CD14-positive monocyte (primary cell): ENCODE measurements around the gene RBFOX2. TPM values are rescaled to one million over a fixed set of nuclear protein-coding genes. Genes with fewer than 3 reads are reported as not detected.

Source experiments
- DNase-seq, 3 donors: peaks; one replicate each; pipeline ENCODE4 v3.0.0-alpha.2; 2011 to 2022
- H2AFZ ChIP-seq: 2 replicates; pipeline ENCODE4 v1.6.0; 2012; ENCODE audit warnings: mild to moderate bottlenecking, low read depth, low read length, inconsistent platforms; ENCODE audit not compliant: insufficient read depth, poor library complexity, severe bottlenecking
- H3K27ac ChIP-seq, 2 donors: 1 replicate in 1 of 2; 2 replicates in 1 of 2; pipeline ENCODE4 v1.5.1; 2012 to 2013; ENCODE audit warnings: low read length in 2 of 2, control low read depth in 1 of 2, inconsistent platforms in 1 of 2, low read depth in 1 of 2, mild to moderate bottlenecking in 1 of 2
- H3K27me3 ChIP-seq, 2 donors: one replicate each; pipeline versions ENCODE4 v1.6.0 to v1.6.1; 2011 to 2013; ENCODE audit warnings: low read length in 2 of 2; ENCODE audit not compliant: control insufficient read depth in 2 of 2, insufficient read depth in 2 of 2
- H3K36me3 ChIP-seq, 2 donors: replicated peaks in 1 of 2; 1 replicate in 1 of 2; 2 replicates in 1 of 2; pipeline versions ENCODE4 v1.5.1 to v1.6.1; 2012 to 2013; ENCODE audit warnings: low read length in 2 of 2, control low read depth in 1 of 2, inconsistent platforms in 1 of 2, mild to moderate bottlenecking in 1 of 2; ENCODE audit not compliant: insufficient read depth in 2 of 2, control insufficient read depth in 1 of 2
- H3K4me1 ChIP-seq, 2 donors: 1 replicate in 1 of 2; 2 replicates in 1 of 2; pipeline versions ENCODE4 v1.5.1 to v1.6.1; 2012 to 2013; ENCODE audit warnings: low read length in 2 of 2, control low read depth in 1 of 2, inconsistent platforms in 1 of 2, mild to moderate bottlenecking in 1 of 2, moderate library complexity in 1 of 2; ENCODE audit not compliant: insufficient read depth in 2 of 2, control insufficient read depth in 1 of 2
- H3K4me2 ChIP-seq: replicated peaks from 2 replicates; pipeline ENCODE3; 2012; ENCODE audit warnings: low read length, moderate library complexity, mild to moderate bottlenecking; ENCODE audit not compliant: poor library complexity, severe bottlenecking; ENCODE audit errors: extremely low read depth
- H3K4me3 ChIP-seq, 3 experiments: fragments of 200-600 bp in 1 of 3; sonication (generic) in 1 of 3; replicated peaks in 1 of 3; 1 replicate in 2 of 3; 2 replicates in 1 of 3; pipeline ENCODE4 v1.5.1; 2011 to 2013; ENCODE audit warnings: low read length in 3 of 3, mild to moderate bottlenecking in 3 of 3, control low read depth in 2 of 3, low read depth in 2 of 3, inconsistent platforms in 1 of 3, moderate library complexity in 1 of 3
- H3K79me2 ChIP-seq: 2 replicates; pipeline ENCODE4 v1.6.0; 2012; ENCODE audit warnings: mild to moderate bottlenecking, control low read depth, inconsistent platforms, low read length, moderate library complexity; ENCODE audit not compliant: insufficient read depth
- H3K9ac ChIP-seq: 2 replicates; pipeline ENCODE4 v1.6.0; 2017; ENCODE audit warnings: low read length, mild to moderate bottlenecking; ENCODE audit not compliant: insufficient read depth, poor library complexity, severe bottlenecking
- H3K9me3 ChIP-seq, 2 donors: replicated peaks in 1 of 2; 1 replicate in 1 of 2; 2 replicates in 1 of 2; pipeline versions ENCODE4 v1.5.1 to v1.6.1; 2012 to 2013; ENCODE audit warnings: low read length in 2 of 2, control low read depth in 1 of 2; ENCODE audit not compliant: control insufficient read depth in 1 of 2, insufficient read depth in 1 of 2
- H4K20me1 ChIP-seq: 2 replicates; pipeline ENCODE4 v1.6.0; 2012; ENCODE audit warnings: mild to moderate bottlenecking, low read length, control low read depth, moderate library complexity; ENCODE audit not compliant: insufficient read depth
- H3K27ac Mint-ChIP-seq, 7 donors: one replicate each; pipeline ENCODE4 v1.8.0; 2020; ENCODE audit warnings: mild to moderate bottlenecking in 7 of 7, mixed read lengths in 7 of 7, moderate library complexity in 6 of 7, inconsistent platforms in 2 of 7
- H3K27me3 Mint-ChIP-seq, 3 donors: one replicate each; pipeline ENCODE4 v1.8.0; 2021 to 2022; ENCODE audit warnings: low read depth in 3 of 3, mild to moderate bottlenecking in 3 of 3, mixed read lengths in 3 of 3, moderate library complexity in 3 of 3, inconsistent platforms in 1 of 3
- H3K36me3 Mint-ChIP-seq, 2 donors: one replicate each; pipeline ENCODE4 v1.8.0; 2020; ENCODE audit warnings: mixed read lengths in 2 of 2, inconsistent platforms in 1 of 2, mild to moderate bottlenecking in 1 of 2
- H3K4me1 Mint-ChIP-seq: one replicate; pipeline ENCODE4 v1.8.0; 2020; ENCODE audit warnings: mild to moderate bottlenecking, mixed read lengths
- H3K4me3 Mint-ChIP-seq, 2 donors: one replicate each; pipeline ENCODE4 v1.8.0; 2020; ENCODE audit warnings: mild to moderate bottlenecking in 2 of 2, mixed read lengths in 2 of 2, moderate library complexity in 1 of 2
- H3K9me3 Mint-ChIP-seq, 7 donors: one replicate each; pipeline ENCODE4 v1.8.0; 2020 to 2022; ENCODE audit warnings: mixed read lengths in 7 of 7, mild to moderate bottlenecking in 6 of 7, moderate library complexity in 6 of 7, inconsistent platforms in 2 of 7
- WGBS: methylation state at CpG from one replicate; pipeline ENCODE4 v1.1.5; 2013; ENCODE audit warnings: missing lambda C conversion rate; ENCODE audit not compliant: insufficient coverage; 5-methylcytosine and 5-hydroxymethylcytosine counted together
- intact Hi-C, 2 donors: fragments of 100-400 bp; cut with micrococcal nuclease; formaldehyde crosslinking; loops; one replicate each; pipeline versions ENCODE4 v1.15.0 to v1.15.1; 2023
- polyA plus RNA-seq, 3 donors: library from polyadenylated mRNA; depleted of rRNA in 1 of 3; unstranded in 2 of 3; stranded (reverse) in 1 of 3; fragments of 300-500 nt in 2 of 3; fragments of >200 nt in 1 of 3; fragmentation: Illumina TruSeq in 2 of 3; gene quantifications; 1 replicate in 2 of 3; 2 replicates in 1 of 3; pipeline ENCODE4 v1.2.3, GENCODE V29; 2012 to 2021
- TF ChIP-seq, protein P1 (sequence below): fragments of 200-600 bp; IDR thresholded peaks from one replicate; pipeline ENCODE4 v1.8.0; 2022; ENCODE audit warnings: antibody characterized with exemption, mild to moderate bottlenecking

Gene RBFOX2
- polyA plus RNA-seq, 3 donors, result not detected

DNA sequence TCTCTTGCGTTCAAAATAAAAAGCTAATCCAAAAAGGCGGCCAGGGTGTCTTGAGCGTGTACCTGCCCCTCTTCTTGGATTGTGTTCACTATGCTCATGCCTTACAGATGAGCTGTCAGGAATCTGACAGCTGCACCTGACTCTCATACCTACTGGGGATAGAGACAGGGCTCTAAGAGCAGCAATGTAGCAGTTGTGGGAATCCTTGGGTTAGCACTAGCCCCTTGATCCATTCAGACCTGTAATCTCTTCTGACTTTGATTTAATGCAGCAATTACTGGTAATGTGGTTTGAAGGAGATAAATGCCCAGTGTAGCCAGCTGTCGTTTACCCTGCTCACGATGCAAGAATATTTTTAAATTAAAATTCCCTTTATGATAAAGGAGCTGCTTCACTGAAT lies 165.2 kb downstream of the RBFOX2 start:
- intact Hi-C loops, result no loop called here
- Histone ChIP-seq H3K4me2 (no peak overlapping the region), H3K9me3 (no peaks in the 10 kb centered on the region), H2AFZ (no peak overlapping the region), H3K4me3 (no peak overlapping the region), H3K4me1 (no peaks in the 10 kb centered on the region), H3K27me3 (no peaks in the 10 kb centered on the region), H4K20me1 (no peaks in the 10 kb centered on the region), H3K79me2 (no peaks in the 10 kb centered on the region), H3K9ac (no peak overlapping the region), H3K27ac (no peak overlapping the region), H3K36me3 (no peaks in the 10 kb centered on the region)
- Mint-ChIP-seq H3K4me3 (no peak overlapping the region), H3K36me3 (no peaks in the 10 kb centered on the region), H3K4me1 (no peaks in the 10 kb centered on the region), H3K27ac (no peak overlapping the region), H3K9me3 (peaks cover 0 to 3% (median 0%) of the 10 kb centered on the region in 7 donors), H3K27me3 (peaks cover 0 to 3% (median 0%) of the 10 kb centered on the region in 3 donors)
- WGBS, result 100% methylated on average over 5 of the region's 5 CpGs
- no peak for DNase-seq
- TF ChIP-seq, protein P1, sequence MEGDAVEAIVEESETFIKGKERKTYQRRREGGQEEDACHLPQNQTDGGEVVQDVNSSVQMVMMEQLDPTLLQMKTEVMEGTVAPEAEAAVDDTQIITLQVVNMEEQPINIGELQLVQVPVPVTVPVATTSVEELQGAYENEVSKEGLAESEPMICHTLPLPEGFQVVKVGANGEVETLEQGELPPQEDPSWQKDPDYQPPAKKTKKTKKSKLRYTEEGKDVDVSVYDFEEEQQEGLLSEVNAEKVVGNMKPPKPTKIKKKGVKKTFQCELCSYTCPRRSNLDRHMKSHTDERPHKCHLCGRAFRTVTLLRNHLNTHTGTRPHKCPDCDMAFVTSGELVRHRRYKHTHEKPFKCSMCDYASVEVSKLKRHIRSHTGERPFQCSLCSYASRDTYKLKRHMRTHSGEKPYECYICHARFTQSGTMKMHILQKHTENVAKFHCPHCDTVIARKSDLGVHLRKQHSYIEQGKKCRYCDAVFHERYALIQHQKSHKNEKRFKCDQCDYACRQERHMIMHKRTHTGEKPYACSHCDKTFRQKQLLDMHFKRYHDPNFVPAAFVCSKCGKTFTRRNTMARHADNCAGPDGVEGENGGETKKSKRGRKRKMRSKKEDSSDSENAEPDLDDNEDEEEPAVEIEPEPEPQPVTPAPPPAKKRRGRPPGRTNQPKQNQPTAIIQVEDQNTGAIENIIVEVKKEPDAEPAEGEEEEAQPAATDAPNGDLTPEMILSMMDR, result no peak

DNA sequence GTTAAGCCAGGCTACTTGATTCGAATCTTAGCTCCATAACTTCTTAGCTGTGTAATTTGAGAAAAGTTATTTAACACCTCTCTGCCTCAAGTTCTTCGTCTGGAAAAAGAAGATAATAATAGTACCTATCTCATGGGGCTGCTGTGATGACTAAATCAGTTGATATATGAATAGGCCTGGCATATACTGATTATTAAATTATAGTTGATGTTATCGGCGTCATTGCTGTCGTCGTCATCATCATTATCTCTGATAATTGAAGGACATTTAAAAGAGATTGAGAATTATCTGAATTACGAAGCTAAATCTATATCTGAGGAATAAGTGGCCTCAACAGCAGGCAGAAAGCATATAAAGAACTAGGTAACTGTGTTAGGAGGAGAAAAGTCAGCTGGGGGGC lies 165.9 kb downstream of the RBFOX2 start:
- TF ChIP-seq, protein P1, result no peak
- no peak overlapping the region for H3K4me3 Mint-ChIP-seq
- 100% methylated on average over 2 of the region's 7 CpGs for WGBS
- no peak overlapping the region for H3K27ac Mint-ChIP-seq
- H3K79me2 ChIP-seq, result no peaks in the 10 kb centered on the region
- H3K9me3 Mint-ChIP-seq, result peaks cover 0 to 3% (median 0%) of the 10 kb centered on the region in 7 donors
- peaks cover 0 to 1% (median 1%) of the 10 kb centered on the region in 3 donors for H3K27me3 Mint-ChIP-seq
- H4K20me1 ChIP-seq, result no peaks in the 10 kb centered on the region
- no peaks in the 10 kb centered on the region for H3K4me1 Mint-ChIP-seq
- H3K4me1 ChIP-seq, result no peaks in the 10 kb centered on the region
- H3K27ac ChIP-seq, result no peak overlapping the region
- intact Hi-C loops, result no loop called here
- no peaks in the 10 kb centered on the region for H3K9me3 ChIP-seq
- DNase-seq, result no peak
- no peaks in the 10 kb centered on the region for H3K36me3 ChIP-seq
- no peaks in the 10 kb centered on the region for H3K27me3 ChIP-seq
- no peaks in the 10 kb centered on the region for H3K36me3 Mint-ChIP-seq
- no peak overlapping the region for H2AFZ ChIP-seq
- H3K4me2 ChIP-seq, result no peak overlapping the region
- H3K9ac ChIP-seq, result no peak overlapping the region
- H3K4me3 ChIP-seq, result no peak overlapping the region
